HEK293 (cell line): ENCODE data around the gene ARHGAP26.

Experiments
- CTCF ChIA-PET: fragments of 350-600 bp; formaldehyde crosslinking; extraction: SDS; loops from one replicate; lab custom pipeline; 2021; ENCODE audit warnings: antibody characterized with exemption; lab: Yijun Ruan, JAX
- POLR2A ChIA-PET: fragments of 300-600 bp; formaldehyde crosslinking; extraction: SDS; loops from one replicate; lab custom pipeline; 2020; ENCODE audit warnings: antibody characterized with exemption, inconsistent platforms; lab: Yijun Ruan, JAX
- H3K27ac ChIP-seq: fragments of 200-500 bp; sonication (Bioruptor generic); 2 replicates; pipeline ENCODE4 v1.5.1; 2014; ENCODE audit warnings: low read depth, low read length, control low read depth, inconsistent platforms; ENCODE audit errors: extremely low read depth
- H3K36me3 ChIP-seq, 2 experiments: fragments of 200-500 bp in 1 of 2; sonication (Bioruptor generic) in 1 of 2; 1 replicate in 1 of 2; 2 replicates in 1 of 2; pipeline ENCODE4 v1.5.1; 2014 to 2017; ENCODE audit warnings: inconsistent platforms in 2 of 2, low read length in 2 of 2; ENCODE audit not compliant: control insufficient read depth in 2 of 2, insufficient read depth in 1 of 2
- H3K4me1 ChIP-seq: fragments of 200-500 bp; sonication (Bioruptor generic); 2 replicates; pipeline ENCODE4 v1.5.1; 2014; ENCODE audit warnings: mild to moderate bottlenecking, low read length, inconsistent platforms; ENCODE audit not compliant: control insufficient read depth, insufficient read depth
- H3K4me3 ChIP-seq: 2 replicates; pipeline ENCODE4 v1.5.1; 2011; ENCODE audit warnings: low read depth, mild to moderate bottlenecking, control low read depth, low read length, moderate library complexity
- H3K9me3 ChIP-seq: fragments of 200-500 bp; sonication (Bioruptor generic); 2 replicates; pipeline ENCODE4 v1.5.1; 2014; ENCODE audit warnings: low read depth, low read length, inconsistent platforms; ENCODE audit not compliant: control insufficient read depth, insufficient read depth
- FEZF1 ChIP-seq: fragments of 450-650 bp; formaldehyde crosslinking; IDR thresholded peaks from 2 replicates; pipeline ENCODE4 v1.5.1; 2016; ENCODE audit warnings: missing biosample characterization, missing genetic modification characterization
- GLI2 ChIP-seq: fragments of 450-650 bp; formaldehyde crosslinking; IDR thresholded peaks from 2 replicates; pipeline ENCODE4; 2017; ENCODE audit warnings: missing biosample characterization, missing genetic modification characterization, low read depth, borderline replicate concordance
- HOXA7 ChIP-seq: sonication (generic); formaldehyde crosslinking; IDR thresholded peaks from 2 replicates; pipeline ENCODE4 v1.8.1; 2022; ENCODE audit warnings: missing genetic modification reagents, borderline replicate concordance
- KLF8 ChIP-seq: fragments of 450-650 bp; formaldehyde crosslinking; IDR thresholded peaks from 2 replicates; pipeline ENCODE4 v1.5.1; 2016; ENCODE audit warnings: missing biosample characterization, missing genetic modification characterization
- OVOL3 ChIP-seq: fragments of 450-650 bp; formaldehyde crosslinking; IDR thresholded peaks from 2 replicates; pipeline ENCODE4 v1.5.1; 2016; ENCODE audit warnings: missing biosample characterization, missing genetic modification characterization
- PRDM10 ChIP-seq: fragments of 450-650 bp; formaldehyde crosslinking; IDR thresholded peaks from 2 replicates; pipeline ENCODE4 v1.5.1; 2016; ENCODE audit warnings: missing biosample characterization, missing genetic modification characterization
- TSHZ1 ChIP-seq: fragments of 450-650 bp; formaldehyde crosslinking; IDR thresholded peaks from 2 replicates; pipeline ENCODE4 v1.5.1; 2016; ENCODE audit warnings: missing biosample characterization, missing genetic modification characterization, borderline replicate concordance
- ZNF26 ChIP-seq: fragments of 450-650 bp; formaldehyde crosslinking; IDR thresholded peaks from 2 replicates; pipeline ENCODE4 v1.5.1; 2016; ENCODE audit warnings: missing biosample characterization, missing genetic modification characterization
- ZNF280D ChIP-seq: fragments of 450-650 bp; formaldehyde crosslinking; IDR thresholded peaks from 2 replicates; pipeline ENCODE4 v1.5.1; 2016; ENCODE audit warnings: missing biosample characterization, missing genetic modification characterization
- ZNF311 ChIP-seq: fragments of 450-650 bp; formaldehyde crosslinking; IDR thresholded peaks from 2 replicates; pipeline ENCODE4 v1.5.1; 2017; ENCODE audit warnings: missing biosample characterization, missing genetic modification characterization, borderline replicate concordance
- ZNF510 ChIP-seq: fragments of 450-650 bp; formaldehyde crosslinking; IDR thresholded peaks from 2 replicates; pipeline ENCODE4 v1.5.1; 2018; ENCODE audit warnings: mild to moderate bottlenecking, missing genetic modification characterization, missing biosample characterization; ENCODE audit not compliant: insufficient replicate concordance
- ZNF580 ChIP-seq: fragments of 450-650 bp; formaldehyde crosslinking; IDR thresholded peaks from 2 replicates; pipeline ENCODE4 v1.5.1; 2016; ENCODE audit warnings: missing biosample characterization, missing genetic modification characterization
- ZNF600 ChIP-seq: fragments of 450-650 bp; formaldehyde crosslinking; IDR thresholded peaks from 2 replicates; pipeline ENCODE4 v1.5.1; 2016; ENCODE audit warnings: missing biosample characterization, missing genetic modification characterization
- ZNF791 ChIP-seq: fragments of 450-650 bp; formaldehyde crosslinking; IDR thresholded peaks from 2 replicates; pipeline ENCODE4 v1.5.1; 2016; ENCODE audit warnings: missing biosample characterization, missing genetic modification characterization
- ZNF830 ChIP-seq: fragments of 450-650 bp; IDR thresholded peaks from 2 replicates; pipeline ENCODE4 v1.5.0; 2018; ENCODE audit warnings: missing biosample characterization, missing genetic modification characterization, low read depth, mild to moderate bottlenecking, moderate library complexity
- ZNF843 ChIP-seq: fragments of 450-650 bp; formaldehyde crosslinking; IDR thresholded peaks from 2 replicates; pipeline ENCODE4 v1.5.1; 2016; ENCODE audit warnings: missing biosample characterization, missing genetic modification characterization

ARHGAP26 gene

GRCh38 chr5:143120460-143121134 is 350.4 kb downstream of the ARHGAP26 start (continued):
- no peak for TF ChIP-seq ZNF26 (tag by site-specific recombination)
- TF ChIP-seq ZNF280D (tag by site-specific recombination), result no peak
- TF ChIP-seq, all 188 proteins: peak for 0

GRCh38 chr5:143121135-143121475 is 350.9 kb downstream of the ARHGAP26 start:
- POLR2A ChIA-PET, result no interaction called here
- Histone ChIP-seq H3K4me1 (peaks cover 36% of the 10 kb centered on the region), H3K27ac (no peak overlapping the region), H3K9me3 (no peaks in the 10 kb centered on the region), H3K36me3 (no peaks in the 10 kb centered on the region), H3K4me3 (no peak overlapping the region)
- CTCF ChIA-PET, result no interaction called here
- TF ChIP-seq ZNF791 (tag by site-specific recombination) (no peak), ZNF580 (tag by site-specific recombination) (0 out of 2 replicates have a peak, but pooled peaks have one; percentile 15)
- TF ChIP-seq, all 188 proteins: peak for 1

- Histone ChIP-seq H3K4me3 (no peak overlapping the region), H3K9me3 (no peaks in the 10 kb centered on the region), H3K27ac (peak overlapping the region; percentile 7; the same call in 1 of the 2 replicates), H3K4me1 (peaks cover 52% of the 10 kb centered on the region), H3K36me3 (no peaks in the 10 kb centered on the region)
- ChIA-PET POLR2A (no interaction called here), CTCF (interaction anchor here (0.6 to 1.1 kb wide), 3 partner anchors 9 to 111 kb away, joined by 3 to 5 read pairs (median 4); no protein-coding TSS in a partner anchor)
- TF ChIP-seq ZNF843 (peak; percentile 73), TSHZ1 (tag by site-specific recombination) (no peak), ZNF580 (tag by site-specific recombination) (peak; percentile 88), GLI2 (tag by site-specific recombination) (no peak), FEZF1 (peak; percentile 88), HOXA7 (CRISPR knock-in tag) (no peak), ZNF311 (tag by site-specific recombination) (no peak), PRDM10 (tag by site-specific recombination) (peak; percentile 34; the same call in 1 of the 2 replicates), ZNF600 (peak; percentile 42; the same call in 1 of the 2 replicates), ZNF830 (tag by site-specific recombination) (no peak), ZNF510 (no peak), OVOL3 (tag by site-specific recombination) (peak; percentile 81), KLF8 (tag by site-specific recombination) (no peak)
These were observed 354.4 kb downstream of the ARHGAP26 start for GRCh38 chr5:143124593-143124992.
